ENCODE data around the gene LAMB4. TPM values are rescaled to one million over a fixed set of nuclear protein-coding genes. Genes with fewer than 3 reads are reported as not detected.

LAMB4 gene
- total RNA-seq, 1 donor from 2014 or later = 18.3 TPM

DNA sequence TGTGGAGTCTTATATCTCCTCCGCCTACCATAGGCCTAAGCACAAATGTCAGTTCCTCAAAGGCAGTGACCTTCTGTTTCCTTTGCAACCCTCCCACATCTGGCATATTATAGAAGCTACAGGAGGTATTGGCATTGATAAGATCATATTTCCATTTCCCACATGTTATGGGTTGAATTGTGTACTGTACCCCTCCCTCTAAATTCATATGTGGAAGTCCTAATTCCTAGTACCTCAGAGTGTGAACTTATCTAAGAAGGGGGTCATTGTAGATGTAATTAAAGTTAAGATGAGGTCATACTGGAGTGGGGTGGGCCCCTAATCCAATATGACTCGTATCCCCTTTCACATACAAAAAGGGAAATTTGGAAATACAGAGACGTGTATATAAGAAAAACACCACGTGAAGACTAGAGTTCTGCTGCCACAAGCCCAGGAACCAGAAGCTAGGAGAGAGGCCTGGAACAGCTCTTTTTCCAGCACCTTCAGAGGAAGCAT is 6.1 kb upstream of the LAMB4 start:
- Mint-ChIP-seq H3K36me3 (no peaks in the 10 kb centered on the region), H3K4me1 (peaks cover 15% of the 10 kb centered on the region), H3K27me3 (ENCODE audit: low read depth) (no peaks in the 10 kb centered on the region), H3K4me3 (no peak overlapping the region), H3K27ac (no peak overlapping the region), H3K9me3 (peaks cover 8% of the 10 kb centered on the region)
- no peak for DNase-seq (ENCODE audit: low spot score in 2 of 2, unreplicated experiment in 2 of 2)
- TF ChIP-seq, protein P1, sequence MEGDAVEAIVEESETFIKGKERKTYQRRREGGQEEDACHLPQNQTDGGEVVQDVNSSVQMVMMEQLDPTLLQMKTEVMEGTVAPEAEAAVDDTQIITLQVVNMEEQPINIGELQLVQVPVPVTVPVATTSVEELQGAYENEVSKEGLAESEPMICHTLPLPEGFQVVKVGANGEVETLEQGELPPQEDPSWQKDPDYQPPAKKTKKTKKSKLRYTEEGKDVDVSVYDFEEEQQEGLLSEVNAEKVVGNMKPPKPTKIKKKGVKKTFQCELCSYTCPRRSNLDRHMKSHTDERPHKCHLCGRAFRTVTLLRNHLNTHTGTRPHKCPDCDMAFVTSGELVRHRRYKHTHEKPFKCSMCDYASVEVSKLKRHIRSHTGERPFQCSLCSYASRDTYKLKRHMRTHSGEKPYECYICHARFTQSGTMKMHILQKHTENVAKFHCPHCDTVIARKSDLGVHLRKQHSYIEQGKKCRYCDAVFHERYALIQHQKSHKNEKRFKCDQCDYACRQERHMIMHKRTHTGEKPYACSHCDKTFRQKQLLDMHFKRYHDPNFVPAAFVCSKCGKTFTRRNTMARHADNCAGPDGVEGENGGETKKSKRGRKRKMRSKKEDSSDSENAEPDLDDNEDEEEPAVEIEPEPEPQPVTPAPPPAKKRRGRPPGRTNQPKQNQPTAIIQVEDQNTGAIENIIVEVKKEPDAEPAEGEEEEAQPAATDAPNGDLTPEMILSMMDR (IDR thresholded peaks at IDR 0.05; ENCODE audit: unreplicated experiment) = no peak

GRCh38 chr7:108135446-108136190 is 5.5 kb upstream of the LAMB4 start:
- Mint-ChIP-seq H3K27me3 (ENCODE audit: low read depth) (no peaks in the 10 kb centered on the region), H3K4me1 (peaks cover 22% of the 10 kb centered on the region), H3K4me3 (no peak overlapping the region), H3K36me3 (no peaks in the 10 kb centered on the region), H3K9me3 (peaks cover 8% of the 10 kb centered on the region), H3K27ac (no peak overlapping the region)
- no peak for DNase-seq (ENCODE audit: low spot score in 2 of 2, unreplicated experiment in 2 of 2)
- TF ChIP-seq, protein P1 (IDR thresholded peaks at IDR 0.05; ENCODE audit: unreplicated experiment) = no peak

DNA sequence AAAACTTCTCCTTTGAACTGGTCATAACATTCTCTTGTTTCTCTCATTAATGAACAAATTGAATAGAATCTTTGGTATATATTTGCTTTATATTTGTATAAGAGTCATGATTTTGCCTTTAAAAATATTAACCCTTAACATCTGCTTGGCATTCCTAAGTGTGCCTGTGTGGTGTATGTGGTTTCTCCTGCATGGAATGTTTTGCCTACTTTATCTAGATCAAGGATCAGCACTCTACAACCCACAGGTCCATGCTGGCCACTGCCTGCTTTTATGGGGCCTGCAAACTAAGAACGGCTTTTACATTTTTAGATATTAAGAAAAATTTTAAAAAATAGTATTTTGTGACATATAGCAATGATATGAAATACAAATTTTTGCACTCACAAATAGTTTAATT is 4.3 kb upstream of the LAMB4 start:
- H3K36me3 Mint-ChIP-seq = no peaks in the 10 kb centered on the region
- H3K27ac Mint-ChIP-seq = no peak overlapping the region
- peaks cover 8% of the 10 kb centered on the region for H3K9me3 Mint-ChIP-seq
- no peak overlapping the region for H3K4me3 Mint-ChIP-seq
- no peaks in the 10 kb centered on the region for H3K27me3 Mint-ChIP-seq (ENCODE audit: low read depth)
- TF ChIP-seq, protein P1 (IDR thresholded peaks at IDR 0.05; ENCODE audit: unreplicated experiment) = no peak
- peaks cover 28% of the 10 kb centered on the region for H3K4me1 Mint-ChIP-seq
- DNase-seq (ENCODE audit: low spot score in 2 of 2, unreplicated experiment in 2 of 2) = no peak

- H3K9me3 Mint-ChIP-seq = peaks cover 7% of the 10 kb centered on the region
- no peak for DNase-seq (ENCODE audit: low spot score in 2 of 2, unreplicated experiment in 2 of 2)
Observed at GRCh38 chr7:108132551-108133265, 2.5 kb upstream of the LAMB4 start.

DNA sequence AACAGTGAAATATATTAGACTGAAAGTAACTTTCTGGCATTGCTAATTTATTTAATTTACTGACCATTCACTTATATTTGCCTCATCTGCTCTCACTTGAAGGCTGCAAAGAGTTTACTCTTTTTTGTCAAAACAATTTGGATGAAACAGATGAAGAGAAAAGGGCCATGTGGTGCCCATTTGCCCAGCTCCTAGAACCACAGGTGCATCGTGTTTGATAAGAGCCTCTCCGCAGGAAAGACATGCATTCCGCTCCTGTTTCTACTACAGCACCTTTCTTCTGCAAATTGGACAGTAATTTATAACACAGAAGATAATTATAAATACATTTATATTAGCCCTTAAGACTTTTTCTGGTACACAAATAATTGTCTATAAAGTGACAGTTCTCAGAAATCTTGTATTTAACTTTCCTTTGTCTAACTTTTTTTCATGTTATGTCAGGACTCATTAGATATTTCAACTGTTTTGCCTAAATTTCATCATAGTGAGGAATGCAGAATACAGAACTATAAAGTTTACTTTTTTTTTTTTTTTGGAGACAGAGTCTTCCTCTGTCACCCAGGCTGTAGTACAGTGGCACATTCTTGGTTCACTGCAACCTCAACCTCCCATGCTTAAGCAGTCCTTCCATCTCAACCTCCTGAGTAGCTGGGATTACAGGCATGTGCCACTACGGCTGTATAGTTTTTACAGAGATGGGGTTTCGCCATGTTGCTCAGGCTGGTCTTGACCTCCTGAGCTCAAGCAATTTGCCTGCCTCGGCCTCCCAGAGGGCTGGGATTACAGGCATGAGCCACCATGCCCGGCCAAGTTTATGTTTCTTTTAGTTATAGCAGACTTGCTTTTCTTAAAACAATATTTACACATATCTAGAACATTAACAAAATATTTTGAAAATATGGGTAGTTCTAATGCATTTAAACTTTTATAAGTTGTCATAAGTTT is 869 bp downstream of the LAMB4 start:
- peaks cover 5% of the 10 kb centered on the region for H3K9me3 Mint-ChIP-seq
- H3K36me3 Mint-ChIP-seq = peaks cover 5% of the 10 kb centered on the region
- H3K27ac Mint-ChIP-seq = peak overlapping the region; percentile 59
- DNase-seq (ENCODE audit: low spot score in 2 of 2, unreplicated experiment in 2 of 2) = no peak
- H3K4me3 Mint-ChIP-seq = peak overlapping the region; percentile 49
- no peaks in the 10 kb centered on the region for H3K27me3 Mint-ChIP-seq (ENCODE audit: low read depth)
- TF ChIP-seq, protein P1 (IDR thresholded peaks at IDR 0.05; ENCODE audit: unreplicated experiment) = no peak
- peaks cover 47% of the 10 kb centered on the region for H3K4me1 Mint-ChIP-seq

More at GRCh38 chr7:108132551-108133265, 2.5 kb upstream of the LAMB4 start:
- TF ChIP-seq, protein P1 (IDR thresholded peaks at IDR 0.05; ENCODE audit: unreplicated experiment) = no peak
- Mint-ChIP-seq H3K4me3 (no peak overlapping the region), H3K27ac (peak overlapping the region; percentile 62), H3K27me3 (ENCODE audit: low read depth) (no peaks in the 10 kb centered on the region), H3K36me3 (no peaks in the 10 kb centered on the region), H3K4me1 (peaks cover 39% of the 10 kb centered on the region)
